Vagina (tissue), 2 donors: Measurements from ENCODE around the gene PCLAF.

ENCODE experiments used
- POLR2A ChIP-seq, 2 donors: fragments of 450-650 bp; IDR thresholded peaks; one replicate each; pipeline ENCODE4 v1.6.1; 2017; ENCODE audit warnings: antibody characterized with exemption in 2 of 2, mild to moderate bottlenecking in 2 of 2, moderate library complexity in 2 of 2
- POLR2AphosphoS5 ChIP-seq, 2 donors: sonication (generic); formaldehyde crosslinking; IDR thresholded peaks; one replicate each; pipeline ENCODE4 v1.9.0; 2017; ENCODE audit warnings: antibody characterized with exemption in 2 of 2, mild to moderate bottlenecking in 2 of 2, low read depth in 1 of 2; ENCODE audit not compliant: insufficient read depth in 1 of 2
- TF ChIP-seq, protein P1 (sequence below), 3 experiments: fragments of 450-650 bp in 2 of 3; fragments of 200-600 bp in 1 of 3; sonication (generic) in 1 of 3; IDR thresholded peaks; one replicate each; pipeline ENCODE4 v1.5.1; 2017 to 2019; ENCODE audit warnings: antibody characterized with exemption in 3 of 3, mild to moderate bottlenecking in 2 of 3, moderate library complexity in 2 of 3

DNA sequence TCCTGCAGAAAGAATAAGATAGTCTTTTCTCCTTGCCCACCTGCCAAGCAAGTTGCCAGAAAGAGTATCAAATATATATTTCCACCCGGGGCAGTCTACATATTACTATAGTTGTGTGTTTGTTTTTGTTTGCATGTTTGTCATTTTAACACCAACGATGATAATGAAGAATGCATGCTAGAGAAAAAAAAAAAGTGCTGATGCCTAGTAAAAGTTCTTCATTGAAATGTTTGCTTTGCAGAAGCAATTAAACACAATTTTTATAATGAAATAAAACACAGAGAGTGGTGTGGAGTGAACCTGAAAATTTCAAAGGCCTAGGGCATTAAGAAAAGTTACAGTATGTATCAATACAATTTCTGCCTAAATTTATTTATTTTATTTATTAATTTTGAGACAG, 2.5 kb upstream of the PCLAF start:
- TF ChIP-seq, protein P1, sequence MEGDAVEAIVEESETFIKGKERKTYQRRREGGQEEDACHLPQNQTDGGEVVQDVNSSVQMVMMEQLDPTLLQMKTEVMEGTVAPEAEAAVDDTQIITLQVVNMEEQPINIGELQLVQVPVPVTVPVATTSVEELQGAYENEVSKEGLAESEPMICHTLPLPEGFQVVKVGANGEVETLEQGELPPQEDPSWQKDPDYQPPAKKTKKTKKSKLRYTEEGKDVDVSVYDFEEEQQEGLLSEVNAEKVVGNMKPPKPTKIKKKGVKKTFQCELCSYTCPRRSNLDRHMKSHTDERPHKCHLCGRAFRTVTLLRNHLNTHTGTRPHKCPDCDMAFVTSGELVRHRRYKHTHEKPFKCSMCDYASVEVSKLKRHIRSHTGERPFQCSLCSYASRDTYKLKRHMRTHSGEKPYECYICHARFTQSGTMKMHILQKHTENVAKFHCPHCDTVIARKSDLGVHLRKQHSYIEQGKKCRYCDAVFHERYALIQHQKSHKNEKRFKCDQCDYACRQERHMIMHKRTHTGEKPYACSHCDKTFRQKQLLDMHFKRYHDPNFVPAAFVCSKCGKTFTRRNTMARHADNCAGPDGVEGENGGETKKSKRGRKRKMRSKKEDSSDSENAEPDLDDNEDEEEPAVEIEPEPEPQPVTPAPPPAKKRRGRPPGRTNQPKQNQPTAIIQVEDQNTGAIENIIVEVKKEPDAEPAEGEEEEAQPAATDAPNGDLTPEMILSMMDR (IDR thresholded peaks at IDR 0.05) = no peak
- TF ChIP-seq POLR2A (IDR thresholded peaks at IDR 0.05) (no peak), POLR2AphosphoS5 (IDR thresholded peaks at IDR 0.05; ENCODE audit: insufficient read depth in 1 of 2, low read depth in 1 of 2) (no peak)
